DND-41 (cell line): Measurements from ENCODE around the gene LPCAT1.

Experiments
- ATAC-seq: fragments of 200-7000 bp; cut with Tn5 transposase; 3 replicates; pipeline ENCODE4 v1.9.1; 2021; ENCODE audit warnings: low read depth; ENCODE audit not compliant: insufficient read depth
- DNase-seq: peaks from one replicate; pipeline ENCODE4 v3.0.0-alpha.2; 2020
- H2AFZ ChIP-seq: 2 replicates; pipeline ENCODE4 v1.6.0; 2012; ENCODE audit warnings: low read depth, low read length
- H3K27ac ChIP-seq: 2 replicates; pipeline ENCODE4 v1.5.1; 2012; ENCODE audit warnings: low read length, inconsistent platforms
- H3K27me3 ChIP-seq: fragments of 200-600 bp; sonication (generic); 2 replicates; pipeline ENCODE4 v1.6.0; 2012; ENCODE audit warnings: low read length, mild to moderate bottlenecking, inconsistent platforms; ENCODE audit not compliant: insufficient read depth, poor library complexity
- H3K36me3 ChIP-seq: 2 replicates; pipeline ENCODE4 v1.5.1; 2012; ENCODE audit warnings: low read length, inconsistent platforms; ENCODE audit not compliant: insufficient read depth
- H3K4me1 ChIP-seq: 2 replicates; pipeline ENCODE4 v1.5.1; 2012; ENCODE audit warnings: mild to moderate bottlenecking, low read length; ENCODE audit not compliant: insufficient read depth
- H3K4me2 ChIP-seq: 2 replicates; pipeline ENCODE4 v1.6.0; 2012; ENCODE audit warnings: mild to moderate bottlenecking, moderate library complexity, low read length, inconsistent platforms; ENCODE audit not compliant: insufficient read depth
- H3K4me3 ChIP-seq, 2 experiments: fragments of 200-600 bp in 1 of 2; shearing (Covaris generic) in 1 of 2; 2 replicates each; pipeline ENCODE4 v1.5.1; 2012 to 2016; ENCODE audit warnings: inconsistent platforms in 2 of 2, low read length in 2 of 2, mild to moderate bottlenecking in 2 of 2, low read depth in 1 of 2, moderate library complexity in 1 of 2
- H3K79me2 ChIP-seq: 2 replicates; pipeline ENCODE4 v1.6.0; 2012; ENCODE audit warnings: low read length, inconsistent platforms; ENCODE audit not compliant: insufficient read depth
- H3K9ac ChIP-seq: 2 replicates; pipeline ENCODE4 v1.6.0; 2012; ENCODE audit warnings: low read depth, mild to moderate bottlenecking, inconsistent platforms, low read length, moderate library complexity
- H3K9me3 ChIP-seq: 2 replicates; pipeline ENCODE4 v1.5.1; 2012; ENCODE audit warnings: low read length, moderate library complexity, mild to moderate bottlenecking, inconsistent platforms; ENCODE audit not compliant: insufficient read depth, severe bottlenecking
- H4K20me1 ChIP-seq: 2 replicates; pipeline ENCODE4 v1.6.0; 2012; ENCODE audit warnings: low read length; ENCODE audit not compliant: insufficient read depth
- EZH2 ChIP-seq: IDR thresholded peaks from 3 replicates; pipeline ENCODE4 v1.6.1; 2012; ENCODE audit warnings: borderline replicate concordance, low read depth, mild to moderate bottlenecking, moderate library complexity, low read length, inconsistent platforms; ENCODE audit not compliant: severe bottlenecking
- TF ChIP-seq, protein P1 (sequence below): IDR thresholded peaks from 2 replicates; pipeline ENCODE4 v1.5.1; 2012; ENCODE audit warnings: borderline replicate concordance, low read length, moderate library complexity, mild to moderate bottlenecking; ENCODE audit not compliant: poor library complexity, severe bottlenecking; ENCODE audit errors: extremely low read depth

The LPCAT1 gene

DNA sequence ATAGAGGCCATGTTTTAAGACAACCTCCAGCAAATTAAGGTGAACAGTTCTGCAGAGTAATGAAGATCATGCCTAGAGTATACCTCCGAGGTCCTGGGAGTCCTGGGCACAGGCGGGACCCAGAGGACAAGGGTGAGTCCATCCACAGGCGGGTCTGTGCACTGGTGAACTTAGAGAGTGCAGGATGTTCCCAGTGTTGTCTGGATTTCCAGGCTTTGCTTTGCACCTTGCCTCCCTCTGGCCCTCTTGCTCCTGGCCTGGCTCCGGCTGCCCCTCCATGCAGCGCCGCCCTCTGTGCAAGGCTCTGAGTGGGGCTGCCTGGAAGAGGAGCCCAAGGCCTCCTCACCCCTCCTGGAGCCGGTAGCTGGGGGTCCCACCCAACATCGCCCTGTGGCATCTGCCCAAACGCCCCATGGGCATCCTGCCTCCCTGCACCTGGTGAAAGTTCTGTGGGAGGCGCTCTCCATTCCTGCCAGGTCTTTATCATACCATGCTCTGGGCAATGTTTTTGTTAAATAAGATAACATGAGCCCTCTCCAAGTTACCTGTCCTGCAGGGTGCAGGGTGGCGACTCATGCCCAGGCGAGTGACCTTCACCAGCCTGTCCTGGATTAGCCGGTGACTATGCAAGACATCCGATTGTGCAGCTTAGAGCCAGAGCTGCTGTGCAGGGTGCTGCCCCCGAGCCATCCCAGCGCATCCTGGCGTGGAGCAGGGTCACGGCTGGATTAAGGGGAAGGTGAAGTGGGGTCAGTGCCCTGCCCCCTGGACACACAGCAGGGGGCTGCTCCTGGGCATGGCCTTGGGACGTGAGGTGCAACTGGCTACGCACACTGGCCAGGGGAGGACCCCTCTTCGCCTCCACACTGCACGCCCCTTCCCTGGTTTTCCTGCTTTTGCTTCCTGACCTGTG lies 41.3 kb upstream of the LPCAT1 start:
- H3K36me3 ChIP-seq: peaks cover 25% of the 10 kb centered on the region
- H3K79me2 ChIP-seq: no peaks in the 10 kb centered on the region
- no peak overlapping the region for H3K4me2 ChIP-seq
- no peaks in the 10 kb centered on the region for H3K9me3 ChIP-seq
- H3K27me3 ChIP-seq: no peaks in the 10 kb centered on the region
- no peak overlapping the region for H3K27ac ChIP-seq
- ATAC-seq (no peak), DNase-seq (no peak)
- TF ChIP-seq EZH2: no peak
- H4K20me1 ChIP-seq: peaks cover 3% of the 10 kb centered on the region; the same call in 1 of the 2 replicates
- H2AFZ ChIP-seq: no peak overlapping the region
- no peaks in the 10 kb centered on the region for H3K4me1 ChIP-seq
- no peak overlapping the region for H3K9ac ChIP-seq
- H3K4me3 ChIP-seq: no peak overlapping the region

DNA sequence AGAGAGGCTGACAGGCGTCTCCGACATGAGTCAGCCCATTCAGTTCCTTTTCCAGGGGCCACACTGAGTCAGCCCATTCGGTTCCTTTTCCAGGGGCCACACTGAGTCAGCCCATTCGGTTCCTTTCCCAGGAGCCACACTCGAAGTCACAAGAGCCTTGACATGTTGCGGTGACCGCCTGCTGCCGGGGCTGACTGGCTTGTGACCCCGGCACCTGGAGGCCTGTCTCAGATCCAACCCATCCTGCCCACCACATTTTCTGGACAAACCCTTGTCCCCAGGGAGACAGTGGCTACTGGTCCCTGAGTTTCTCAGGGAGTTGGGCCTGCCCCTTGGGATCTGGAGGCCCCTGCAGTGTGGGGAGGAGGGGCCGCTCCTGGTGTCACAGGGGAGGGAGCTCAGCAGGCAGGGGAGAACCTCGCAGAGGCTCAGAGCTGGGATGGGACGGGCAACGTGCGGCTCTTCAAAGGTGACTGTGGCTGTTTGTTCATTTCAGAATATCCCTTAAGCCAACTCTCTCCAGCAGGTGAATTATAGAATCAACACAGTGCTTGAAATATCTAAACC lies 40.5 kb upstream of the LPCAT1 start:
- no peak overlapping the region for H3K27ac ChIP-seq
- no peaks in the 10 kb centered on the region for H3K4me1 ChIP-seq
- H3K27me3 ChIP-seq: no peaks in the 10 kb centered on the region
- no peaks in the 10 kb centered on the region for H3K9me3 ChIP-seq
- no peak overlapping the region for H3K4me3 ChIP-seq
- peaks cover 3% of the 10 kb centered on the region; the same call in 1 of the 2 replicates for H4K20me1 ChIP-seq
- DNase-seq: no peak
- no peak for TF ChIP-seq EZH2
- TF ChIP-seq, protein P1, sequence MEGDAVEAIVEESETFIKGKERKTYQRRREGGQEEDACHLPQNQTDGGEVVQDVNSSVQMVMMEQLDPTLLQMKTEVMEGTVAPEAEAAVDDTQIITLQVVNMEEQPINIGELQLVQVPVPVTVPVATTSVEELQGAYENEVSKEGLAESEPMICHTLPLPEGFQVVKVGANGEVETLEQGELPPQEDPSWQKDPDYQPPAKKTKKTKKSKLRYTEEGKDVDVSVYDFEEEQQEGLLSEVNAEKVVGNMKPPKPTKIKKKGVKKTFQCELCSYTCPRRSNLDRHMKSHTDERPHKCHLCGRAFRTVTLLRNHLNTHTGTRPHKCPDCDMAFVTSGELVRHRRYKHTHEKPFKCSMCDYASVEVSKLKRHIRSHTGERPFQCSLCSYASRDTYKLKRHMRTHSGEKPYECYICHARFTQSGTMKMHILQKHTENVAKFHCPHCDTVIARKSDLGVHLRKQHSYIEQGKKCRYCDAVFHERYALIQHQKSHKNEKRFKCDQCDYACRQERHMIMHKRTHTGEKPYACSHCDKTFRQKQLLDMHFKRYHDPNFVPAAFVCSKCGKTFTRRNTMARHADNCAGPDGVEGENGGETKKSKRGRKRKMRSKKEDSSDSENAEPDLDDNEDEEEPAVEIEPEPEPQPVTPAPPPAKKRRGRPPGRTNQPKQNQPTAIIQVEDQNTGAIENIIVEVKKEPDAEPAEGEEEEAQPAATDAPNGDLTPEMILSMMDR: no peak
- H2AFZ ChIP-seq: no peak overlapping the region
- H3K36me3 ChIP-seq: peaks cover 24% of the 10 kb centered on the region
- 0 out of 3 replicates have a peak, but pooled peaks have one; percentile 23 for ATAC-seq
- no peak overlapping the region for H3K4me2 ChIP-seq
- H3K9ac ChIP-seq: no peak overlapping the region
- no peaks in the 10 kb centered on the region for H3K79me2 ChIP-seq

DNA sequence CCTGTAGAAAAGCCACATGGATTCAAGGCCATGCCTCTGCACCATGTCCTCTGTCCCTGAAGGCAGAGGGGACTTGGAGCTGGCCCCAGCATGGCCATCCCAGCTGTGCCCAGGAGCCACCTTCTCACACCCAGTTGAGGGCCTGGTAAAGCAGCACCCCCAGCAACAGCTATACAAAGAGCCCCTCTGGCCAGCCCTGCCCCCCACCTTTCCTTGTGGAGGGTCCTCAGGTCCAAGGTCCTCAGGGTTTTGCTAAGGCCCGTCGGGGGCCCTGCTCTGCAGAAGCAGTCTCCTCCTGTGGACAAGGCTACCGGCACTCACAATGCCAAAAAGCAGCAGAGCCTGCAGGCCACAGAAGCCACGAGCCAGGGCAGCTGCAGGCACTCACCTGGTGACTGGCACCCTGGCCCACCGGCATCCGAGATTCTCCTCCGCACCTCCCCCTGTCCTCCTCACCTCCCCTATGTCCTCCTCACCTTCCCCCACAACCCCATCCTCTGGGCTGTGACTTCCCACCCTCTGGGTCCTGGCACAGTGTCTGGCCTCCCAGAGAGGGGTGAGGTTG lies 39.9 kb upstream of the LPCAT1 start:
- H3K4me3 ChIP-seq: no peak overlapping the region
- no peak overlapping the region for H3K27ac ChIP-seq
- peaks cover 3% of the 10 kb centered on the region; the same call in 1 of the 2 replicates for H4K20me1 ChIP-seq
- H3K27me3 ChIP-seq: no peaks in the 10 kb centered on the region
- no peak for DNase-seq
- no peaks in the 10 kb centered on the region for H3K4me1 ChIP-seq
- no peaks in the 10 kb centered on the region for H3K79me2 ChIP-seq
- H3K4me2 ChIP-seq: no peak overlapping the region
- H3K9me3 ChIP-seq: no peaks in the 10 kb centered on the region
- peak; percentile 20; the same call in 2 of the 3 replicates for ATAC-seq
- no peak overlapping the region for H2AFZ ChIP-seq
- H3K9ac ChIP-seq: no peak overlapping the region
- TF ChIP-seq, protein P1: no peak
- TF ChIP-seq EZH2: no peak
- peaks cover 24% of the 10 kb centered on the region for H3K36me3 ChIP-seq

DNA sequence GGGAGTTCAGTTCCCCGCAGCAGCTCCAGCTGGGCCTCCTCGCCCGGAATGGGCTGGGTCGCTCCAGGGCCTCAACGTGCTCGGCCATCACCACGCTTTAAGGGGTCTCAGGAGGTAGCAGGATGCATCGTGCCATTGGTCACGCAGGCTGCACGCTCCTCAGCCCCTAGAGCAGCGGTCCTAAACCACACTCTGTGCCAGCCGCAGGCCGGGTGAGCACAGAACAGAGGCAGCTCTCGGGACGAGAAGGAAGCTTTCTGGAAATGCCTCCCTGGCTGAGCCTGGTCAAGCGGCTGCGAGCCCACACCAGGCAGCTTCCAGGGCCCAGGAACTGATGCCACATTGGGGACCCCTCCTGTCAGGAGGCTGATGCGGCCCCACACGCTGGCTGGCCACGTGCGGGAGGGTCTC lies 39.3 kb upstream of the LPCAT1 start:
- TF ChIP-seq EZH2: no peak
- TF ChIP-seq, protein P1: no peak

More for the DNA sequence above, 39.3 kb upstream of the LPCAT1 start:
- DNase-seq: no peak
- Histone ChIP-seq H3K27ac (no peak overlapping the region), H3K27me3 (no peaks in the 10 kb centered on the region), H4K20me1 (peaks cover 3% of the 10 kb centered on the region; the same call in 1 of the 2 replicates), H3K4me3 (no peak overlapping the region), H3K4me1 (no peaks in the 10 kb centered on the region), H2AFZ (no peak overlapping the region), H3K9me3 (no peaks in the 10 kb centered on the region), H3K36me3 (peaks cover 17% of the 10 kb centered on the region), H3K4me2 (no peak overlapping the region), H3K9ac (no peak overlapping the region), H3K79me2 (no peaks in the 10 kb centered on the region)
- no peak for ATAC-seq
